B cell (primary cell): ENCODE results near the gene ADGRL2.

Experiments used
- EZH2 ChIP-seq: IDR thresholded peaks from 2 replicates; pipeline ENCODE4 v1.6.1; 2012; ENCODE audit warnings: borderline replicate concordance, low read depth, mild to moderate bottlenecking, moderate library complexity, low read length; ENCODE audit not compliant: insufficient read depth, poor library complexity, severe bottlenecking
- TF ChIP-seq, protein P1 (sequence below): fragments of 200-600 bp; IDR thresholded peaks from one replicate; pipeline ENCODE4 v1.8.0; 2022; ENCODE audit warnings: antibody characterized with exemption, mild to moderate bottlenecking

DNA sequence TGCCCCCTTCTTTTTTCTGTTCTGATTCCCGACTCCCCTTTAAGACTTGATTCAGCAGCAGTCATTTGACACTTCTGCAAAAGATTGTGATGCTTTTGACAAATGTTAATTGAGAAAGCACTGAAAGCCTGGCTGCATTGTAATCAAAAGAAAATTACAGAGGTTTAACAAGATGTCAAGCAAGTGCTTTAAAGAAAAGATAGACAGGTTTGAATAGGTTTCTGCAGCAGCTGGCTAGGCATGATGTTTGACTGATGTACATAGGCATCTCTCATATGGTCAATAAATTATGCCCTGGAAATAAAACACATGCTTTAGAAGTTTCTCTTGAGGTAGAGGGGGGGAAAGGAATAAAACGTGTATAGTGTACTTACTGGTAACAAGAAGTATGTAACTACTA is 147.8 kb downstream of the ADGRL2 start:
- TF ChIP-seq, protein P1, sequence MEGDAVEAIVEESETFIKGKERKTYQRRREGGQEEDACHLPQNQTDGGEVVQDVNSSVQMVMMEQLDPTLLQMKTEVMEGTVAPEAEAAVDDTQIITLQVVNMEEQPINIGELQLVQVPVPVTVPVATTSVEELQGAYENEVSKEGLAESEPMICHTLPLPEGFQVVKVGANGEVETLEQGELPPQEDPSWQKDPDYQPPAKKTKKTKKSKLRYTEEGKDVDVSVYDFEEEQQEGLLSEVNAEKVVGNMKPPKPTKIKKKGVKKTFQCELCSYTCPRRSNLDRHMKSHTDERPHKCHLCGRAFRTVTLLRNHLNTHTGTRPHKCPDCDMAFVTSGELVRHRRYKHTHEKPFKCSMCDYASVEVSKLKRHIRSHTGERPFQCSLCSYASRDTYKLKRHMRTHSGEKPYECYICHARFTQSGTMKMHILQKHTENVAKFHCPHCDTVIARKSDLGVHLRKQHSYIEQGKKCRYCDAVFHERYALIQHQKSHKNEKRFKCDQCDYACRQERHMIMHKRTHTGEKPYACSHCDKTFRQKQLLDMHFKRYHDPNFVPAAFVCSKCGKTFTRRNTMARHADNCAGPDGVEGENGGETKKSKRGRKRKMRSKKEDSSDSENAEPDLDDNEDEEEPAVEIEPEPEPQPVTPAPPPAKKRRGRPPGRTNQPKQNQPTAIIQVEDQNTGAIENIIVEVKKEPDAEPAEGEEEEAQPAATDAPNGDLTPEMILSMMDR = no peak
- TF ChIP-seq EZH2 = no peak
